Spinal cord (tissue), 10 donors: ENCODE data around the gene ESRP2. TPM values are rescaled to one million over a fixed set of nuclear protein-coding genes. Genes with fewer than 3 reads are reported as not detected.

Source experiments
- DNase-seq, 6 donors: peaks; one replicate each; pipeline versions ENCODE4 v3.0.0 to v3.0.0-alpha.2; 2013 to 2015; ENCODE audit warnings: low spot score in 6 of 6, low read depth in 4 of 6
- H3K27ac ChIP-seq: one replicate; pipeline ENCODE4 v1.5.1; 2013; ENCODE audit warnings: low read depth, low read length, control low read depth
- H3K27me3 ChIP-seq: one replicate; pipeline ENCODE4 v1.6.1; 2013; ENCODE audit warnings: low read length; ENCODE audit not compliant: control insufficient read depth, insufficient read depth
- H3K36me3 ChIP-seq: one replicate; pipeline ENCODE4 v1.6.1; 2013; ENCODE audit warnings: low read length; ENCODE audit not compliant: control insufficient read depth, insufficient read depth
- H3K4me1 ChIP-seq: one replicate; pipeline ENCODE4 v1.6.1; 2013; ENCODE audit warnings: low read length; ENCODE audit not compliant: control insufficient read depth, insufficient read depth
- H3K4me3 ChIP-seq: one replicate; pipeline ENCODE4 v1.5.1; 2013; ENCODE audit warnings: low read depth, low read length, control low read depth
- H3K9me3 ChIP-seq: one replicate; pipeline ENCODE4 v1.6.1; 2013; ENCODE audit warnings: low read length; ENCODE audit not compliant: control insufficient read depth, insufficient read depth
- WGBS: methylation state at CpG from one replicate; pipeline ENCODE4 v1.1.5; 2013; ENCODE audit warnings: missing lambda C conversion rate; ENCODE audit not compliant: insufficient coverage; 5-methylcytosine and 5-hydroxymethylcytosine counted together
- polyA plus RNA-seq, 2 donors: library from polyadenylated mRNA; unstranded; fragments of 120-200 nt; gene quantifications; one replicate each; pipeline ENCODE4 v1.2.1, GENCODE V29; 2013; ENCODE audit not compliant: insufficient read length in 2 of 2
- small RNA-seq: library from RNA; depleted of rRNA; stranded (forward); fragments of <200 nt; gene quantifications from one replicate; pipeline ENCODE3, GENCODE V24; 2014; ENCODE audit warnings: low replicate concordance
- total RNA-seq, 2 donors: library from RNA; depleted of rRNA in 1 of 2; stranded (reverse); fragments of 120-200 nt in 1 of 2; fragments of >200 nt in 1 of 2; gene quantifications; one replicate each; pipeline versions ENCODE4 v1.2.3 to v1.2.4, GENCODE V29; 2013 to 2014
- donor health status: healthy.

ESRP2 gene
- total and polyA plus RNA-seq, 4 donors = 0.27 to 1.2 (median 0.44) TPM

DNA sequence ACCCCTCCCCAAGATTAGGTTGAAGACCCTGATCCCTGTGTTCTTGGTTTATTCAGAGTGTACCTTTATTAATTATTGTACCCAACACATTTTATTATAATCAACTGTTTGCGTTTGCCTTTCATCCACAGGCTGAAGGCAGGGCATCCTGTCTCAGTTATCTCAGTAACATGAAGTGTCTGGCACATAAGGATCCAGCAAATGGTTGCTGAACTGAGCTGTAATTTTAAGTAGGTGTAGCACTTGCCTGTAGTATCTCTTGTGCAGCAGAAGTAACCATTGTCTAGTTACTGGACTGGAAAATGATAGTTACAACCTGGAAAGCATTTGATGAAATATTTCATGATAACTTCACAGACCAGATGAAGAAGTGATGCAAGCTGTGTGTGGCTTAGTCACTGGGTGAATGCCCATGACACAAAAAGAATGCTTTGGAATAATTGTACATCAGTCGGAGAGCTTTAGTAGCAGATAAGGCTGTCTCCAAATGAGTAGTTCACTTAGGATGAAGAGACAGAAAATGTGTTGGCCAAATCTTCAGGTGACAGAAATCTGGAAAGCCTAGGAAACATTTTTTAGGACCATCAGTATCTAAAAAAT is 56.6 kb downstream of the ESRP2 start:
- Histone ChIP-seq H3K4me3 (no peak overlapping the region), H3K4me1 (no peaks in the 10 kb centered on the region), H3K9me3 (no peaks in the 10 kb centered on the region), H3K27me3 (no peaks in the 10 kb centered on the region), H3K36me3 (peaks cover 16% of the 10 kb centered on the region), H3K27ac (no peak overlapping the region)
- DNase-seq = no peak
- 100% methylated on average over 1 of the region's 2 CpGs for WGBS

Small RNA genes within 50 kb of the gene (small RNA-seq; reads per million reads assigned to genes)
- gene RF00554 = not detected
- not detected for gene RNU6-1262P

Other genes with a start within 250 kb of the ESRP2 start
- 1 to 10 TPM; 2.7 to 3.0 TPM for gene DPEP2, start 236.6 kb downstream of the ESRP2 start, total RNA-seq
- 1 to 10 TPM; 1.0 to 2.3 TPM for gene DPEP2, start 236.6 kb downstream of the ESRP2 start, polyA plus RNA-seq
- not detected for gene DPEP2NB, start 220.2 kb downstream of the ESRP2 start, total RNA-seq
- not detected for gene DPEP2NB, start 220.2 kb downstream of the ESRP2 start, polyA plus RNA-seq
- 1 to 10 TPM; 6.9 to 7.4 TPM for gene DDX28, start 212.9 kb downstream of the ESRP2 start, total RNA-seq
- gene DDX28, start 212.9 kb downstream of the ESRP2 start, polyA plus RNA-seq = 1 to 10 TPM; 8.2 to 9.7 TPM
- gene DUS2, start 212.8 kb downstream of the ESRP2 start, total RNA-seq = 10 to 100 TPM; 13.9 to 16.8 TPM
- 10 to 100 TPM; 13.3 to 17.2 TPM for gene DUS2, start 212.8 kb downstream of the ESRP2 start, polyA plus RNA-seq
- gene NFATC3, start 150.8 kb downstream of the ESRP2 start, total RNA-seq = 10 to 100 TPM; 24.7 to 36.7 TPM
- 10 to 100 TPM; 15.1 to 16.9 TPM for gene NFATC3, start 150.8 kb downstream of the ESRP2 start, polyA plus RNA-seq
- gene PLA2G15, start 9.2 kb upstream of the ESRP2 start, total RNA-seq = 10 to 100 TPM; 14.8 to 22.1 TPM
- gene PLA2G15, start 9.2 kb upstream of the ESRP2 start, polyA plus RNA-seq = 10 to 100 TPM; 23.6 to 26.5 TPM
- 10 to 100 TPM; 20.2 to 28.3 TPM for gene SLC7A6, start 28.4 kb upstream of the ESRP2 start, total RNA-seq
- gene SLC7A6, start 28.4 kb upstream of the ESRP2 start, polyA plus RNA-seq = 10 to 100 TPM; 22.3 to 25.8 TPM
- gene SLC7A6OS, start 74.8 kb upstream of the ESRP2 start, total RNA-seq = 10 to 100 TPM; 13.4 to 23.0 TPM
- 10 to 100 TPM; 19.1 to 20.5 TPM for gene SLC7A6OS, start 74.8 kb upstream of the ESRP2 start, polyA plus RNA-seq
- 10 to 100 TPM; 43.7 to 64.9 TPM for gene PRMT7, start 74.9 kb upstream of the ESRP2 start, total RNA-seq
- gene PRMT7, start 74.9 kb upstream of the ESRP2 start, polyA plus RNA-seq = 10 to 100 TPM; 68.0 to 83.3 TPM
- gene SMPD3, start 212.4 kb upstream of the ESRP2 start, total RNA-seq = 10 to 100 TPM; 12.7 to 19.6 TPM
- 10 to 100 TPM; 39.0 to 44.7 TPM for gene SMPD3, start 212.4 kb upstream of the ESRP2 start, polyA plus RNA-seq